ENCODE measurements around the gene FBXL13.
"Not testable (repeated sequence)": the region's sequence is repeated elsewhere in the genome, so short reads cannot be mapped to it uniquely, and the experiment has no call there.

Gene FBXL13

DNA sequence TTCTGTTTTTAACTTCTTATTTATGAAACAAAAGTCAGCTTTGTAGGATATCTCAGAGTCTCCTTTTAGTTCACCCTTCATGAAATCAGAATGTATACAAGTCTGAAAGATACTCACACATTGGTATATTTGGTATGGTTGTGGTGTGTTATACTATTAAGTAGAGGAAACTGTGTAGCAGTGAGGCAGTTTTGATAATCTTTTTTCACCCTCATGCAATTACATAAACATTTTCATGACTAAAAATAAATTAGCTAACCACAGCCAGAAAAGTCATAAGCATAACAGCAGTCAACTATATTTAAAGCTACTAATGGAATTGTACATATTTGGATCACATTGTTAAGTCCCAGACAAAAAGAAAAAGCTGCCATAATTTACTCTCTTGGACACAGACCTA, 263.7 kb downstream of the FBXL13 start:
- DNase-seq = no peak

DNA sequence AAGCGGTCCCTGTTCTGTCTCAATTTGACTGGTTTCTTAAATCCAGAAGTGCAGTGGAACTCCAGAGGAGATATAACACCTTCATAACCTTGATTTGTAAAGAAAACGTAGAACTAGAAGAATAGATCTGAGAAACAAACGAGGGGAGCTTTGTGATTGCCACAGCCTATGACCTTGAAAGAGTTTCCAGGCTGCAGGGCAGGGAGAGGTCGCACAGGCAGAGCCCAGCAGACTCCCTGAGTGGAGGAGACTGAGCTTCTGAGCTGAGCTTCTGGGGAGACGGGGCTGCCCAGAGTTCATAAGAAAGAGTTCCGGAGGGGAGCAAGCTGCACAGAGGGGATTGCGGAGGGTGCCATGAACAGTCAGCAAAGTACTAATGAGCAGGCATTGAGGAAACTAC, 268.0 kb downstream of the FBXL13 start:
- no peak for DNase-seq

DNA sequence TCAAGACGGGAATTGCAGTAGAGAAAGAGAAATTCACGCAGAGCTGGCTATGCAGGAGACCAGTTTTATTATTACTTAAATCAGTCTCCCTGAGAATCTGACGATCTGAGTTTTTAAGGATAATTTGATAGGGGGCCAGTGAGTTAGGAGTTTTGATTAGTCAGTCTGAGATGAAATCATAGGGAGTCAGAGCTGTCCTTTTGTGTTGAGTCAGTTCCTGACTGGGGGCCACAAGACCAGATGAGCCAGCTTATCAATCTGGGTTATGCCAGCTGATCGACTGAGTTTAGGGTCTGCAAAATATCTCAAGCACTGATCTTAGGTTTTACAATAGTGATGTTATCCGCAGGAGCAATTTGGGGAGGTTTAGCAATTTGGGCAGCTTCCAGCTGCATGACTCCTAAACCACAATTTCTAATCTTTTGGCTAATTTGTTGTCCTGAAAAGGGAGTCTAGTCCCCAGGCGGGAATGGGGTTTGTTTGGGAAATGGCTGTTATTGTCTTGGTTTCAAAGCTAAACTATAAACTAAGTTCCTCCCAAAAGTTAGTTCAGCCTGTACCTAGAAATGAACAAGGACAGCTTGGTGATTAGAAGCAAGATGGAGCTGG, 278.5 kb downstream of the FBXL13 start:
- DNase-seq = not testable (repeated sequence)

DNA sequence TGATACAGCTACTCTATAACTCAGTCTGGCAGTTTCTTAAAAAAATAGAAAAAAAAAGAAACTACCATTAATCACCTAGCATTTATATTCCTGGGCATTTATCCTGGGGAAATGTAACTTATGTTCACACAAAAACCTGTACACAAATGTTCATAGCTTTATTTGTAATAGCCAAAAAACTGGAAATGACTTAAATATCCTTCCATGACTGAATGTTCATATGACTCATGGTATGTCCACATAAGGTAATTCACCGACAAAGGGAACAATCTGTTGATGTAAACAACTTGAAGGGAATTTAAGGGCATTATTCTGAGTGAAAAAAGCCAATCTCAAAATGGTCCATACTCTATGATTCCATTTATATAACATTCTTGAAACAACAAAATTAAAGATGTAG, 280.0 kb downstream of the FBXL13 start:
- DNase-seq = not testable (repeated sequence)

DNA sequence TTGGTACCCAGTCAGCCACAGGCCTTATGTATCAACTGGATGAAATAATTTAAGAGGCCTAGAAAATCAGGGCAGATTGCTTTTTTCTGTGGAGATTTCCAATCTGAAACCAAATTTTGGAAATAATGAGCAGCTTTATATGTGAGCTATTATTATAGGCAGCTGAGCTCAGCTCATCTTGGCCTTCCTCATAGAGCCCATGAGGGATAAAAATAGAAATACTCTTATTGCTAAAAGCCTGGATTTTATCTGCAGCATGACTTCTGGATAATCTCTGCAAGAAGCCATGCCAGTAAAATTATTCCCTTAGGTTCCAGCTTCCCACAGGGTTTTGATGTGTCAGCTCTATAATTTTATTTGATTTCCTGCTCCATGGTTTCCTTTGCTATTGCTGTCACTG, 282.8 kb downstream of the FBXL13 start:
- not testable (repeated sequence) for DNase-seq

DNA sequence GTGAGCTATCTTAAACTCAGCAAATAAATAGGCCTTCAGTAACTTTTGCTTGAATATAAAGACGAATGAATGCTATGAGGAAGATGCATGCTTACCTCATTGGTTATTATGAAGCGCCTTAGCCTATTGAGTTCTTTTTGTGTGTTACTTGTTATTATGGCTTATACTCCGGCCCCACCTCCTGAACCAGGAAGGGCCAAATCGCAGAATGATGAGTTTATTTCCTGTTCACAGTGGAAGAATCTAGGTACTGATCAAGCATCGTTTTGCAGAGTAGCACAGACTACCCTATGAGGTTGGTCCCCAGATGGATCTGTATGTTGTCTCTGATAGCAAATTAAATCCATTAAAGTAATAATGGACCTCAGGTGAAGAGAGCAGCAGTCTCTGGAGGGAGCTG, 283.2 kb downstream of the FBXL13 start:
- DNase-seq = not testable (repeated sequence)

DNA sequence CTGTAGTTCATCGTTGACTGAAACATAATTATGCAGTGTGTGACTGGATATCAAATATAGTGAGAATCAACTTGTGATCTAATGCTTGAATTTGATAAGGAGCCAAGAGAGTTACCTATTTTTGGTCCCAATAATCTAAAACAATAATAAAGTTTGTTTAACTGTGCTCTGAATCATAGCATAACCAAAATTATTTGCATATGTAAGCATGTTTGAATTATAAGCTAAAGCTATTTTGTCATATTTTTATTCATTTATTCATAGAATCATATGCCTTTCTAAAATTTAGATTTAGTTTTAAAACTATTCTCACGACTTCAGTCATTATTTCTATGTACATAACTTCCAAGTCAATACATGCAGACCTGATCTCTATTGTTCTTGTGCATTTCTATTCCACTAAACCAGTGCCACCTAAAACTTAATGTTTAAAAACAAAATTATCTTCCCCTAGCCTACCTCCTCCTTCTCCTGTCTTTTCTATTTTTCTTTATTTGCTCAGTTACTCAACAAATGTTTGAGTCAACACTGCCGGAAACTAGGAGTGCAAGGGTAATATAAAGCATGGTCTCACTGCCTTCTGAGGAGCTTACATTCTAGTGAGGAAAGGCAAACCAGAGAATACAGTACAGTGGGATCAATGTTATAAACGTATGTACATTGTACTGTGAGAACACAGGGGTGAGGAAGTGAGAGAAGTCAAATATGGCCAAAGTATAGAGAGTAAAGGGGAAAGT, 284.1 kb downstream of the FBXL13 start:
- not testable (repeated sequence) for DNase-seq

DNA sequence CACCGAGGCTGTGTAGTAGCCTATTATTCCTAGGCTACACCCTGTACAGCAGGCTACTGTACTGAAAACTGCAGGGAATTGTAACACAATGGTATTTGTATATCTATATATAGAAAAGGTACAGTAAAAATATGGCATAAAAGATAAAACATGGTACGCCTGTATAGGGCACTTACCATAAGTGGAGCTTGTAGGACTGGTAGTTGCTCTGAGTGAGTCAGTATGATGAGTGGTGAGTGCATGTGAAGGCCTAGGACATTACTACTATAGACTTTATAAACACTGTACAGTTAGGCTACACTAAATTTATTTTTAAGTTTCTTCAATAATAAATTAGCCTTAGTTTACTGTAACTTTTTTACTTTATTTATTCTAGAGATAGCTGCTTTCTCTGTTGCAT, 285.8 kb downstream of the FBXL13 start:
- DNase-seq = not testable (repeated sequence)

DNA sequence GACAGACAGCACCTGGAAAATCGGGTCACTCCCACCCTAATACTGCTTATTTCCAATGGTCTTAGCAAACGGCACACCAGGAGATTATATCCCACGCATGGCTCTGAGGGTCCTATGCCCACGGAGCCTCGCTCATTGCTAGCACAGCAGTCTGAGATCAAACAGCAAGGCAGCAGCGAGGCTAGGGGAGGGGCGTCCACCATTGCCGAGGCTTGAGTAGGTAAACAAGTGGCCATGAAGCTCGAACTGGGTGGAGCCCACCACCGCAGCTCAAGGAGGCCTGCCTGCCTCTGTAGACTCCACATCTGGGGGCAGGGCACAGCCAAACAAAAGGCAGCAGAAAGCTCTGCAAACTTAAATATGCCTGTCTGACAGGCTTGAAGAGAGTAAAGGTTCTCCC, 293.7 kb downstream of the FBXL13 start:
- not testable (repeated sequence) for DNase-seq

DNA sequence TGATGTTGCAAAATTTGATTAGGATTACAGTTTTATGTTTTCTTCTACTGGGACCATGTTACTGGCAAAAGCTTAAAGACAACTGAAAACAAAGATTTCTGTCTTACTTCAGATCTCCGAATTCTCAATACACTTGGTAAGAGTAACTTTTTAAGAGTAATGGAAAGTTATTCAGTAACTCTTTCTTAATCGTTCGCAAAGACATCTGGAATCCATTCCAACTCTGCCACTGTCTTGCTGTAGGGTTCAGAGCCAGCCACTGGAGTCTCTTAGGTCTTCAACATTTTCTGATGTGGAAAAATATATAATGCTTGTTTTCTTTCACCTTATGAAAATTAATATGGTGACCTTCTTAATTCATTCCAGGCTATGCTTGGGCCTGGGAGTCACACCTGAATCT, 295.9 kb downstream of the FBXL13 start:
- DNase-seq = not testable (repeated sequence)

DNA sequence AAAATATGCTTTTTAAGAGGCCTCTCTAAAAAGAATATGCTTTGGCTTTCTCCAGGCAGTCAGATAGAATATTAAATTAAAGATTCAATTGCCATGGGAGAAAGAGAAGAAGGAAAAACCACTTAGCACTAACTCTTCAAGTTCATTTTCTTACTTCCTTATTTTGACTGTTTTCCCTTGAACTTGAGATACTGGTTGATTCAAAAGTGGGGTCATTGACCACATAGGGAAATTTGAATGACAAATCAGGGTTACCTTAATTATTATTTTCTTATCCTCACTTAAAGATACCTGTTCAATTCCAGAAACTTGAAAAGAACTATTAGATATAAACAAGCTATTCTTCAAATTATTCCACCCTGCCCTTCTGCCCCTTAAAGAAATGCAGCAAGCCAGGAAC, 298.4 kb downstream of the FBXL13 start:
- DNase-seq = not testable (repeated sequence)

DNA sequence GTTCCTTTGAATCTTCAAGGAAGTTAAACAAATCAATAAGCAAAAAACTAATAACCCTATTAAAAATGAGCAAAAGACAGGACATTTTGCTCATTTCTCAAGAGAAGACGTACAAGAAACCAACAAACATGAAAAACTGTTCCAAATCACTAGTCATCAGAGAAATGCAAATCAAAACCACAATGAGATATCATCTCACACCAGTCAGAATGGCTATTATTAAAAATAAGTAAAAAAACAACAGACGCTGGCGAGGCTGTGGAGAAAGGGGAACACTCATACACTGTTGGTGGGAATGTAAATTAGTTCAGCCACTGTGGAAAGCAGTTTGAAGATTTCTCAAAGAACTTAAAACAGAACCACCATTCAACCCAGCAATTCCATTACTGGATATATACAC, 304.1 kb downstream of the FBXL13 start:
- DNase-seq = not testable (repeated sequence)

DNA sequence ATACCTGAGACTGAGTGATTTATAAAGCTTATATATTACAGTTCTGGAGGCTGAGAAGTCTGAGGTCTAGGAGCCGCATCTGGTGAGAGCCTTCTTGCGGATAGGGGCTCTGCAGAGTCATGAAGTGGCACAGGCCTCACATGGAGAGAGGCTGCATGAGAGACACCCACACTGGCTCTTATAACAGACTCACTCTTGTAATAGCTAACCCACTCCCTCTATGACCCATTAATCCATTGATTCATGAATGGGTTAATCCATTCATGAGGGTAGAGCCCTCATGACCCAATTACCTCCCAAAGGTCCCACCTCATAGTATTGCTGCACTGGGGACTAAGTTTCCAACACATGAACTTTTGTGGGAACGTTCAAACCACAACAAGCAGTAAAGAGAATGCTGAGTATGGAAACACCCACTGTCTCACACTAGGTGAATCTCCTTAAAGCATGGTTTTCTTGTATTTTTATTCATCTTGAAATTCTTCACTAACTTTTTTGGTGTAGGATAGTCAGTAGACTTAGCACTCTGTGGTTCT, 304.9 kb downstream of the FBXL13 start:
- DNase-seq = not testable (repeated sequence)

DNA sequence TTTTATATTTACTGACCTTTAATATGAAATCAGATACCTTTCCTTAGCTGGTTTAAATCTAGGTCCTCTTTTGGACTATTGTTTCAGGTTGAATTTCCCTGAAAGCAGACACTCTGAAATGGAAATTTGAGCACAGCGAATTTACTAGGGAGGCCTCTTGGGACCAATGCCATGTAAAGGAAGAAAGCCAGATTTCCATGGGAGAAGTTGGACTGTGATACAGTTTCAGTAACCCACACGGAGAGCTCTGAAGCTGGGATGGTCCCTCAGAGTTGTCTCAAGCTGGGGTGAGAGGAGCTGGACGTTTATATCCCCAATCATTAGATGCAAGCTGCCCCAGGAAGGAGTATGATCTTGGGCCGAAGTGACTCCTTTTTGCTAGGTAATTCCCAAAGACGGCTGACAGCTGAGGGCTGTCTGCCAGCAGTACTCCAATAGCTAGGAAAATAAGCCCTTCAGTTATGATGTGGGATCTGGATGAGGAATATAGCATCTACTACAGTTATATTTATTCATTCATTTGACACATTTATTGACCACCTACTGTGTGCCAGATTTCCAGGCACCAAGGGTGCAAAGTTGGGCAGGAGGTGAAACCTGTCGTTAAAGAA, 311.2 kb downstream of the FBXL13 start:
- not testable (repeated sequence) for DNase-seq

Data from activated CD8-positive, alpha-beta memory T cell treated with anti-CD3 and anti-CD28 coated beads, Interleukin-2, amount 50 U/mL, for 4 hours (primary cell).